ENCODE data around the gene HLA-E. TPM values are rescaled to one million over a fixed set of nuclear protein-coding genes. Genes with fewer than 3 reads are reported as not detected.
A peak's percentile ranks its signal among the peaks of the same experiment; 100 is the strongest.
"Not testable (repeated sequence)": the region's sequence is repeated elsewhere in the genome, so short reads cannot be mapped to it uniquely, and the experiment has no call there.

The HLA-E gene
- polyA plus RNA-seq, 4 donors, result 72.5 to 494 (median 229) TPM

- H3K4me1 ChIP-seq (ENCODE audit: control insufficient read depth in 3 of 3, insufficient read depth in 2 of 3, low read depth in 1 of 3, low read length in 2 of 3); H3K27me3 ChIP-seq (ENCODE audit: control insufficient read depth in 3 of 3, insufficient read depth in 3 of 3, low read length in 3 of 3); FAIRE-seq; DNase-seq; H3K36me3 ChIP-seq (ENCODE audit: control insufficient read depth in 3 of 3, insufficient read depth in 2 of 3, low read depth in 1 of 3, low read length in 3 of 3): not testable (repeated sequence)
- 38 to 44% (median 42%) methylated on average over 9 of the region's 9 CpGs for WGBS, 3 donors
- Histone ChIP-seq H3K4me3 (ENCODE audit: low read depth in 1 of 3, low read length in 3 of 3) (peak overlapping the region in 2 of 3 donors; percentile 46 to 50), H3K9me3 (ENCODE audit: control insufficient read depth in 2 of 2, insufficient read depth in 1 of 2, low read depth in 1 of 2, low read length in 1 of 2) (peaks cover 0 to 24% of the 10 kb centered on the region in 2 donors), H3K27ac (ENCODE audit: low read depth in 1 of 3, low read length in 2 of 3) (peak overlapping the region; percentile 88 to 95 (median 91))
Measured at GRCh38 chr6:30516754-30517076, 27.4 kb downstream of the HLA-E start.

DNA sequence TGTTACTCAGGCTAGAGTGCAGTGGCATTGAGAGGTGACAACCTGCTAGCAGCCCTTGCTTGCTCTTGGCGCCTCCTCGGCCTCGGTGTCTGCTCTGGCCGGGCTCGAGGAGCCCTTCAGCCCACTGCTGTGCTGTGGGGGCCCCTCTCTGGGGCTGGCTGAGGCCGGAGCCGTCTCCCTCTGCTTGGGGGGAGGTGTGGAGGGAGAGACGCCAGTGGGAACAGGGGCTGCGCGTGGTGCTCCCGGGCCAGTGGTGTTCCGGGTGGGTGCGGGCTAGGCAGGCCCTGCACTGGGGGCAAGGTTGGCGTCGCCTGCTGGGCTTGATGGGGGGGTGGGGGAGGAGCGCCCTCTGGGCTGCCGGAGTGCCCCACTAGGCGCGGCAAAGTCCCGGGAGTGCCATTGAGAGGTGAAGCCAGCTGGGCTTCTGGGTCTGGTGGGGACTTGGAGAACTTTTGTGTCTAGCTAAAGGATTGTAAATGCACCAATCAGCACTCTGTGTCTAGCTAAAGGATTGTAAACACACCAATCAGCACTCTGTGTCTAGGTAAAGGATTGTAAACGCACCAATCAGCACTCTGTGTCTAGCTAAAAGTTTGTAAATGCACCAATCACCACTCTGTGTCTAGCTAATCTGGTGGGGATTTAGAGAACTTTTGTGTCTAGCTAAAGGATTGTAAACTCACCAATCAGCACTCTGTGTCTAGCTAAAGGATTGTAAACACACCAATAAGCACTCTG lies 28.6 kb downstream of the HLA-E start:
- H3K27ac ChIP-seq (ENCODE audit: low read depth in 1 of 3, low read length in 2 of 3); H3K27me3 ChIP-seq (ENCODE audit: control insufficient read depth in 3 of 3, insufficient read depth in 3 of 3, low read length in 3 of 3); FAIRE-seq; H3K4me1 ChIP-seq (ENCODE audit: control insufficient read depth in 3 of 3, insufficient read depth in 2 of 3, low read depth in 1 of 3, low read length in 2 of 3); DNase-seq; H3K36me3 ChIP-seq (ENCODE audit: control insufficient read depth in 3 of 3, insufficient read depth in 2 of 3, low read depth in 1 of 3, low read length in 3 of 3); H3K4me3 ChIP-seq (ENCODE audit: low read depth in 1 of 3, low read length in 3 of 3): not testable (repeated sequence)
- peaks cover 0 to 24% of the 10 kb centered on the region in 2 donors for H3K9me3 ChIP-seq (ENCODE audit: control insufficient read depth in 2 of 2, insufficient read depth in 1 of 2, low read depth in 1 of 2, low read length in 1 of 2)
- WGBS, 3 donors, result 92 to 96% (median 95%) methylated on average over 21 of the region's 21 CpGs

GRCh38 chr6:30518505-30519145 lies 29.3 kb downstream of the HLA-E start:
- peaks cover 0 to 24% of the 10 kb centered on the region in 2 donors for H3K9me3 ChIP-seq (ENCODE audit: control insufficient read depth in 2 of 2, insufficient read depth in 1 of 2, low read depth in 1 of 2, low read length in 1 of 2)
- not testable (repeated sequence) for H3K4me1 ChIP-seq (ENCODE audit: control insufficient read depth in 3 of 3, insufficient read depth in 2 of 3, low read depth in 1 of 3, low read length in 2 of 3); H3K4me3 ChIP-seq (ENCODE audit: low read depth in 1 of 3, low read length in 3 of 3); FAIRE-seq; H3K27ac ChIP-seq (ENCODE audit: low read depth in 1 of 3, low read length in 2 of 3); H3K27me3 ChIP-seq (ENCODE audit: control insufficient read depth in 3 of 3, insufficient read depth in 3 of 3, low read length in 3 of 3); H3K36me3 ChIP-seq (ENCODE audit: control insufficient read depth in 3 of 3, insufficient read depth in 2 of 3, low read depth in 1 of 3, low read length in 3 of 3); DNase-seq
- WGBS, 3 donors, result 78 to 89% (median 84%) methylated on average over 19 of the region's 19 CpGs

- Histone ChIP-seq H3K9me3 (ENCODE audit: control insufficient read depth in 2 of 2, insufficient read depth in 1 of 2, low read depth in 1 of 2, low read length in 1 of 2) (peaks cover 0 to 24% of the 10 kb centered on the region in 2 donors), H3K27ac (ENCODE audit: low read depth in 1 of 3, low read length in 2 of 3) (no peak overlapping the region), H3K27me3 (ENCODE audit: control insufficient read depth in 3 of 3, insufficient read depth in 3 of 3, low read length in 3 of 3) (no peaks in the 10 kb centered on the region), H3K36me3 (ENCODE audit: control insufficient read depth in 3 of 3, insufficient read depth in 2 of 3, low read depth in 1 of 3, low read length in 3 of 3) (no peaks in the 10 kb centered on the region), H3K4me1 (ENCODE audit: control insufficient read depth in 3 of 3, insufficient read depth in 2 of 3, low read depth in 1 of 3, low read length in 2 of 3) (peaks cover 0 to 5% (median 0%) of the 10 kb centered on the region in 3 donors), H3K4me3 (ENCODE audit: low read depth in 1 of 3, low read length in 3 of 3) (no peak overlapping the region)
- WGBS, 3 donors, result 92 to 97% (median 94%) methylated on average over 6 of the region's 6 CpGs
- no peak for FAIRE-seq
- DNase-seq, result no peak
Measured at GRCh38 chr6:30520522-30520921, 31.2 kb downstream of the HLA-E start.

- H3K27me3 ChIP-seq (ENCODE audit: control insufficient read depth in 3 of 3, insufficient read depth in 3 of 3, low read length in 3 of 3); H3K36me3 ChIP-seq (ENCODE audit: control insufficient read depth in 3 of 3, insufficient read depth in 2 of 3, low read depth in 1 of 3, low read length in 3 of 3); H3K4me1 ChIP-seq (ENCODE audit: control insufficient read depth in 3 of 3, insufficient read depth in 2 of 3, low read depth in 1 of 3, low read length in 2 of 3); H3K27ac ChIP-seq (ENCODE audit: low read depth in 1 of 3, low read length in 2 of 3); H3K4me3 ChIP-seq (ENCODE audit: low read depth in 1 of 3, low read length in 3 of 3); FAIRE-seq: not testable (repeated sequence)
- peak in 1 of 2 donors; percentile 37 for DNase-seq
- WGBS, 3 donors, result 51 to 72% (median 60%) methylated on average over 7 of the region's 7 CpGs
- peaks cover 0 to 24% of the 10 kb centered on the region in 2 donors for H3K9me3 ChIP-seq (ENCODE audit: control insufficient read depth in 2 of 2, insufficient read depth in 1 of 2, low read depth in 1 of 2, low read length in 1 of 2)
Measured at GRCh38 chr6:30521082-30521481, 31.8 kb downstream of the HLA-E start.

DNA sequence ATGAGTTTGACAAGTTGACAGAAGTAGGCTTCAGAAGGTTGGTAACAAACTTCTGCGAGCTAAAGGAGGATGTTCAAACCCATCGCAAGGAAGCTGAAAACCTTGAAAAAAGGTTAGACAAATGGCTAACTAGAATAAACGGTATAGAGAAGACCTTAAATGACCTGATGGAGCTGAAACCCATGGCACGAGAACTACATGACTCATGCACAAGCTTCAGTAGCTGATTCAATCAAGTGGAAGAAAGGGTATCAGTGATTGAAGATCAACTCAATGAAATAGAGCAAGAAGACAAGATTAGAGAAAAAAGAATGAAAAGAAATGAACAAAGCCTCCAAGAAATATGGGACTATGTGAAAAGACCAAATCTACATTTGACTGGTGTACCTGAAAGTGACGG lies 32.6 kb downstream of the HLA-E start:
- DNase-seq; H3K4me1 ChIP-seq (ENCODE audit: control insufficient read depth in 3 of 3, insufficient read depth in 2 of 3, low read depth in 1 of 3, low read length in 2 of 3); FAIRE-seq; H3K4me3 ChIP-seq (ENCODE audit: low read depth in 1 of 3, low read length in 3 of 3); H3K36me3 ChIP-seq (ENCODE audit: control insufficient read depth in 3 of 3, insufficient read depth in 2 of 3, low read depth in 1 of 3, low read length in 3 of 3); H3K27ac ChIP-seq (ENCODE audit: low read depth in 1 of 3, low read length in 2 of 3); H3K27me3 ChIP-seq (ENCODE audit: control insufficient read depth in 3 of 3, insufficient read depth in 3 of 3, low read length in 3 of 3): not testable (repeated sequence)
- WGBS, 3 donors, result 79 to 85% (median 82%) methylated on average over 5 of the region's 5 CpGs
- H3K9me3 ChIP-seq (ENCODE audit: control insufficient read depth in 2 of 2, insufficient read depth in 1 of 2, low read depth in 1 of 2, low read length in 1 of 2), result peaks cover 0 to 24% of the 10 kb centered on the region in 2 donors

- FAIRE-seq; H3K27me3 ChIP-seq (ENCODE audit: control insufficient read depth in 3 of 3, insufficient read depth in 3 of 3, low read length in 3 of 3); H3K27ac ChIP-seq (ENCODE audit: low read depth in 1 of 3, low read length in 2 of 3); H3K36me3 ChIP-seq (ENCODE audit: control insufficient read depth in 3 of 3, insufficient read depth in 2 of 3, low read depth in 1 of 3, low read length in 3 of 3); H3K9me3 ChIP-seq (ENCODE audit: control insufficient read depth in 2 of 2, insufficient read depth in 1 of 2, low read depth in 1 of 2, low read length in 1 of 2); DNase-seq; H3K4me3 ChIP-seq (ENCODE audit: low read depth in 1 of 3, low read length in 3 of 3): not testable (repeated sequence)
- H3K4me1 ChIP-seq (ENCODE audit: control insufficient read depth in 3 of 3, insufficient read depth in 2 of 3, low read depth in 1 of 3, low read length in 2 of 3), result peaks cover 0 to 12% (median 2%) of the 10 kb centered on the region in 3 donors
- WGBS, 3 donors, result 94 to 98% (median 95%) methylated on average over 2 to 3 of the region's 3 CpGs
Measured at GRCh38 chr6:30526444-30526843, 37.1 kb downstream of the HLA-E start.

DNA sequence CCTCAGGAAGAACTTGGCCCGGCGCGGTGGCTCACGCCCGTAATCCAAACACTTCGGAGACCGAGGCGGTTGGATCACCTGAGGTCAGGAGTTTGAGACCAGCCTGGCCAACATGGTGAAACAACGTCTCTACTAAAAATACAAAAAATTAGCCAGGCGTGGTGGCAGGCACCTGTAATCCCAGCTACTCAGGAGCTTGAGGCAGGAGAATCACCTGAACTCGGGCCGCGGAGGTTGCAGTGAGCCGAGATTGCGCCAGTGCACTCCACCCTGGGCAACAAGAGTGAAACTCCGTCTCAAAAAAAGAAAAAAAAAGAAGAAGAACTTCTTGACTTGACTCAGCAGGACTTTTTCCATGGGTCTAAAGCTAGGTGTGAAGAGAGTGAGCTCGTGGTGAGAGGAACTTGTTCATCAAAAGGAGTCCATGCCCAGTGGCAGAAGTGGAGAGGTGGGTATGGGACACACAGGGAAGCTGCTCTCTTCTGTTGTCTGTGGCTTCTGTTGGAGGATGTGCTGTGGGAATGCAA lies 40.1 kb downstream of the HLA-E start:
- DNase-seq; H3K36me3 ChIP-seq (ENCODE audit: control insufficient read depth in 3 of 3, insufficient read depth in 2 of 3, low read depth in 1 of 3, low read length in 3 of 3); H3K4me3 ChIP-seq (ENCODE audit: low read depth in 1 of 3, low read length in 3 of 3); FAIRE-seq; H3K27ac ChIP-seq (ENCODE audit: low read depth in 1 of 3, low read length in 2 of 3); H3K27me3 ChIP-seq (ENCODE audit: control insufficient read depth in 3 of 3, insufficient read depth in 3 of 3, low read length in 3 of 3); H3K9me3 ChIP-seq (ENCODE audit: control insufficient read depth in 2 of 2, insufficient read depth in 1 of 2, low read depth in 1 of 2, low read length in 1 of 2): not testable (repeated sequence)
- 85 to 90% (median 86%) methylated on average over 17 of the region's 17 CpGs for WGBS, 3 donors
- H3K4me1 ChIP-seq (ENCODE audit: control insufficient read depth in 3 of 3, insufficient read depth in 2 of 3, low read depth in 1 of 3, low read length in 2 of 3), result peaks cover 0 to 21% (median 2%) of the 10 kb centered on the region in 3 donors

Measured in small intestine (tissue), 7 donors.